ENCODE measurements around the gene ADGRF1.
"Not testable (repeated sequence)": the region's sequence is repeated elsewhere in the genome, so short reads cannot be mapped to it uniquely, and the experiment has no call there.

ADGRF1 gene

DNA sequence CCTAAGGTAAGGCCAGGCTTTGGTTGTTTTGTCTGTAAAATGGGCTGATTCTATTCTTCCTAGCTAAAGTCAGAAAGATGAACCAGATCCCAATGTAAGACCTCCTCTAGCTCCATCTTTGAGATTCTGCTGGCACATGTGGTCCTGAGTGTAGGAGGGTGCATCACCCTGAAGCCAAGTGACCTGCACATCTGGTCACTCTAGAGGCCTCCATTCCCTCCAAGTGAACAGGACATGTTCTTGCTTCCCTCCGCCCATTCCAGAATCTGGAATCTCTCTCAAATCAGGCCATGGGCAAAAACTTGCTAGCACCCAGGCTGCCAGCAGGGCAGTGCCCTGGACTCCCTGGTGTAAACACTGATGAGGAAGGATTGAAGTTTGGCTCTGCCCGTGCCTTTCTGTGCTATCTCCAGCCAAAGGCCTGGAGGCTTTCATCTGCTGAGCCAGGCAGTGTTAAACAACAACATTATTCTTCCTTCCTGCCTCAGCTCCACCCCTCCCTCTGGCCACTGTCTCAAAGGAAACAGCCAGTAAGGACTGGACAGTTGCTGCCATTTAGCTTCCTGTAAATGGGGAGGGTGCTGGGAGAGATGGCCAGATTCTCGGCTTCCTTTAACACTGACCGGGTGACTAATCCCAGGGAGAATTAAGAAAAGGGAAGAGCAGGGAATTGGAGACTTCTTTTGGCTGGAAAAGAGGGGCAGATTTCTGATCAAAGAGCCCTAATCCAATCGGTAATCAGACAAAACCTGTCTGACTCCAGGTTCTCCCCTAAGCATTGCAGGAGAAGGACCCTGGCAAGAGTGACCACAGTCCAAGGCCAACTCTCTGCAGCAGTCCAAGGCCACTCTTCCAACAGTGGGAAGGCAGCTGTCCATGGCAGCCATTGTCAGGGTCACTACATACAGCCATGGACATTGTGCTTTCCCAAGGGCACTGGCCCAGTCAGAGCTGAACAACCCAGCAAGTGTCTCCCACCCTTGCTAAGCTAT is 19.5 kb upstream of the ADGRF1 start:
- peak in 10 of 14 donors; percentile 13 to 72 (median 44) for DNase-seq

DNA sequence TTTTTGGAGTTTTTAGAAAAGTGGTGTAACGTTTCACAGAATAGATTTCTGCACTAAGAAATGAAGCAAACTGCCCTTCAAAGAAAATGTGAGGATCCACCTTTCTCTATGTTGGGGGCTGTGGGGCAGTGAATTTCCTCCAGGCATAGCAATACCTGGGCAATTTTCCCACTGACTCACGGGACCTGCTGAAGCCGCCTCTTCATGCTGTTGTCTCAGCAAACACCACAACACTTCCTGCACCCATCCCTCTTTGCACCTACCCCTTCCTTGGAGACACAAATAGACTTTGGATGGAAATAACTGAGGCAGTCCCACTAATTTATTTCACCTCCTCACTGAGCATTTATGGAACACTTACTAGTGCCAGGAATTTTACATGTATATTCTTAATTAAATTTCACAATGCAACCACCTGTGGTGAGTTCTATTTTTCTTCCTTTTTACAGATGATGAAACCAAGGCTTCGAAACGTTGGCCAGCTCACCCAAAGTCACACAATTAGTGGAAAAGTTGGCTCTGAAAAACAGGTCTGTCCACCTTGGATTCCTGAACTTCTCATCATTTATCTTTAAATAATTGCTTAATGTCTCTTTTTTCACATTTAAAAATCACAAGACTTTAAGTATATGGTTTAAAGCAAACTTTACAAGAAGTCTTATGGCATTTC is 17.2 kb upstream of the ADGRF1 start:
- DNase-seq, result no peak

DNA sequence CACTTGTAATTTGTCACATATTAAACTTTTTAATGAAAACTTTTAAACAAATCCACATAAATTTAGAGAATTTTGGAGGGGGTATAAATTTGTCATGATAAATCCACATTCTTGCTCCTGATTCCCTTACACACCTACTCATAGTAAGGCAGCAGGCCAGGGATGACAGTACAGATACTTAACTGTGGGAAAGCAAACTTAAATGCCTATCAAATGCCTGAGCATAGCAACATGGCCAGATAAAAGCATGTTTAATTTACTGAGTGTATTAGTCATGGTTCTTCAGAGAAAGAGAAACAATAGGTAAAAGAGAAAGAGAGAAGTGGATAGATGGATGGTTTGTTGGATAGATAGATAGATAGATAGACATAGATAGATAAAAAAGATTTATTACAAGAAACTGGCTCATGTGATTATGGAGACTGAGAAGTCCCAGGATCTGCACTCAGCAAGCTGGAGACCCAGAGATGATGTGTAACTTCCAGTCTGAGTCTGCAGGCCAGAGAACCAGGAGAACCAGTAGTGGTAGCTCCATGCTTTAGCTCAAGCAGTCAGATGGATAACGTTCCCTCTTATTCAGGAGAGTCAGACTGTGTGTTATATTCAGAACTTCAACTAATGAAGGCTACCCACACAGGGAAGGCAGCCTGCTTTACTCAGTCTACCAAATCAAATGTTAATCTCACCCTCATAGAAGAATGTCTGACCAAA is 15.9 kb upstream of the ADGRF1 start:
- DNase-seq, result no peak

DNA sequence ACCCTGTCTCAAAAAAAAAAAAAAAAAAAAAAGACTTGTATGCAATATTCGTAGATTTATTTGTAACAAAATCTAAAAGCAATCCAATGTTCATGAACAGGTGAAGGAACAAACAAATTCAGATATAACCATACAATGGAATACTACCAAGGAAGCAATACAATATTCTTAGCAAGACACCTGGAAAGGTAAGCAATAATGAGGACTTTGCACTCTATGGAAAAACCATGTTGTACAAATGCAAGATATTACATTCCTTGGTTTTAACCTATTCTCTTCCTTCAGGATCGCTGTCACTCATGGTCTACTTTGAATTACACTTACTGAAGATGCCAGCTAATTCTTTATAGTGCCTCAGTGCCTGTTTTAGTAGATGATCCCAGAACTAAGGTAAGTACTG is 14.7 kb upstream of the ADGRF1 start:
- no peak for DNase-seq

DNA sequence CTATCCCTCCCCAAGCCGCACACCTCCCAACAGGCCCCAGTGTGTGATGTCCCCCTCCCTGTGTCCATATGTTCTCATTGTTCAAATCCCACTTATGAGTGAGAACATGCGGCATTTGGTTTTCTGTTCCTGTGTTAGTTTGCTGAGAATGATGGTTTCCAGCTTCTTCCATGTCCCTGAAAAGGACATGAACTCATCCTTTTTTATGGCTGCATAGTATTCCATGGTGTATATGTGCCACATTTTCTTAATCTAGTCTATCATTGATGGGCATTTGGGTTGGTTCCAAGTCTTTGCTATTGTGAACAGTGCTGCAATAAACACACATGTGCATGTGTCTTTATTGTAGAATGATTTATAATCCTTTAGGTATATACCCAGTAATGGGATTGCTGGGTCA is 12.2 kb upstream of the ADGRF1 start:
- not testable (repeated sequence) for DNase-seq

DNA sequence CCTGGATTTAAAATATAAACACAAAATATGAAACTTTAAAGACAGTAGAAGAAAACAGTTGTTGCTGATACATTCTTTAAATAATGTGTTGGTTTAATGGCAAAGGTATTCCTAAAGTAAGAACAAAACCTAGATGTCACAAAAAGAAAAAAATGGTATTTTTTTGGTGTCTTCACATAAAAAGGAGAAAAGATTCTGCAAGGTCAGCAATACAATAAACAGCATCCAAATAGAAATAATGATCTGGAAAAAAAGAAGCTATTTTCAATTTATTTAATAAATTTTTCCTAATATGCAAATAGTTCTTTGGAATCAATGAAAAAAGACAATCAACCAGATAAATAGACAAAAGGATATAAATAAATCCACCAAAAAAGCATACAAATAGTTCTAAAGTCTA is 6.5 kb upstream of the ADGRF1 start:
- DNase-seq, result no peak

DNA sequence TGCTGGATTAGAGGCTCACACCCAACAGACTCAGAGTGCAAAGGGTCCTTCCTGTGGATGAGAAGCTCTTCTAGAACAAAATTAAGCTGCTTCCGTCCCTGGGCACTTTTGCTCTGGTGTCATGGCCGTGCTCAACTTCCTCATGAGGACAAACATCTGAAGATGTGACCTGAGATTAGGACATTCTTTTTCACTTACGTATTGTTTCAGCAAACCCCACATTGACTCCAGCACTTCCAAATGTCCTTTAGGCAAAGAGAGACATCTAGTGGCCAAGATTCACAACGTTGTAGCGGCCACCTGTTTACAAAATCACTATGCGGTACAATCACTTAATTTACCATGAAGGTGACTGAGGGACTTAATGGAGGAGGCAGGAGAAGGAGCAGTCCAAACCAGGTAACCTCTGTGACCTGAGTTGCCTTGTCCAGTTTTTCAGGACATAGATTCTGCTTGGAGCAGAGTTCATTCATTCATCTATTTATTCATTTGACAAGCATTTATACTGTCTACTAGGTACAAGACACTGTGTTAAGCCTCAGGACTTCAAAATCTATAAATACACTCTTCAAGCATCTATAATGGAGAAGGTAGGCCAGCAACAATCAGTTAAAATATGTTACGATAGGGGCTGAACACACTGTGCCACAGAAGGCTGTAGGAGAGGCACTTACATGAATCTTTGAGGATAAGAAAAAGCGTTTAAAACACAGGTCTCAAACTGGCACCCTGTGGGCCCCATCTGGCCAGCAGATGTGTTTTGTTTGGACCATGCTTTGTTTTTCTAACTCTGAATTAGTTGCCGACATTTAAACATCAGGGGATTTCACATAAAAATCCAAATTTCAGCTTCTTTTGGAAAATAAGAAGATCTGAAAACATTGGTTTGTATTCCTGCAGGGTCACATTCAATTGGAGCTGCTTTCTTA is 5.6 kb upstream of the ADGRF1 start:
- peak in 11 of 14 donors; percentile 4 to 35 (median 14) for DNase-seq

DNA sequence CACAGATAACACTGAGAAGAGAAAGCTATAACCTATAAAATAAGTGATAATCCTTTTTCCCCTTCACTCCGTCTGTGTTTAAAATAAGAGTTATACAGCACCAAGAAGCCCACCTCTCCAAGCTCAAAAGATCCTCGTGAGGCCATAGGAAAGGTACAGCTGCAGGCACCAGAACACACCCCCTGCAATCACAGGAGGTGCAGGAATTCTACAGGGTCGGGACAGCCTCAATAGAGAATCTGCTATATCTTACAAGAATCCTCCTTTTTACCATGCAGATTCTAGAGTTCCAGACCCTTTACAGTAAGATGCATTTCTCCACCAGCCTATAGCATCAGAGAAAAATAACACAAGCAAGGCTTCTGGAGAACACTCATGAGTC is 5.0 kb upstream of the ADGRF1 start:
- no peak for DNase-seq

DNA sequence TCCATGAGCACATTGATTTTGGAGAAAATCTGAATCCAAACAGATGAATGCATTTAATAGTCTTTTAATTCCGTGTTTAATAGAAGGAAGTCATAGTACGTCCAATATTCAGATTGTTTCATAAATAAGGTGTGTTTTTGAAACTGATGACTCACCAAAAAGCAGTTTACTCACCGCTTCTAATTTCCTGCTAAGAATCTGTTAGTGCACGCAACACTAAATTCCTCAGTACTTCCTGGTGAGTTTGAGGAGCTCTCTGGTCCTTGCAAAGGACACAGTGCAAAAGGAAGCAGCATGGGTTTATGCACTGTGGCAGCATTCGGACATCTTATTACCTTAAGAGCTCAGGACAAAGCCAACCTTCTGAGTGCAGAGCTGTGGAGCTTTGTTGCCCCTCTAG is 2.3 kb upstream of the ADGRF1 start:
- no peak for DNase-seq

DNA sequence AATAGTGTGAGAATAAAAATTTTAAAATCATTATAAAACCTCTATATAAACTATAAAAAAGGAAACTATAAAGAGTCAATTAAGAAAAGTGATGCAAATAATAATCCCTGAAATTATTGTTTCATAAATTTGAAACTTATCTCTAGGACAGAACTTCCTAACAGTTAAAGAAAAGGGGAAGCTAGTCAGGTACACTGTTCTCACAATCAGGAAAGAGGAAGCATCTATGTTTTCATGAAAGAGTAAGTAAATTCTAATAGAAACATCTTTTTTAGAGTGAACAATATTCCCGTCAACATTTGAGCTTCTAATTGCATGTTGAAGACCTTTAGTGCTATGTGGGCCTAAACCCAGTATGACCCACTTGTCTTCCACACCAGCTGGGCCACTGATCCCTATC is 1.2 kb upstream of the ADGRF1 start:
- DNase-seq, result no peak

DNA sequence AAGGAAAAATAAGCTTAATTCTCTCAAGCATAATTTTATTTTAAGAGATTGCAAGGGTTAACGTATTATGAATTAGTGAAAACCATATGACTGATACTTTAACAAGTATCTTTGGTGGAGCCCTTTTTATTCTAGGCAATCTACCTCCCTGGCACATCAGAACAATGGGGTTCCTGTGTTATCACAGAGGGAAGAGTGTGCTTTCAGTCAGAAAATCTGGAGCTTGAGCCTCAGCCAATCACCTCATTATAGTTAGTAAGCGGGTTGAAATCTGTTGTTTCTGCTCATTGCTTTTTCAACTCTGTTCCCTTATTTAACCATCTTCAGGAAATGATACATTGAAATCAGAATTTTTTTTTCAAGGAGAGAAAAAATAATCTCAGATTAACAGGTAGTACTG is 391 bp downstream of the ADGRF1 start:
- peak in 1 of 14 donors; percentile 45 for DNase-seq

DNA sequence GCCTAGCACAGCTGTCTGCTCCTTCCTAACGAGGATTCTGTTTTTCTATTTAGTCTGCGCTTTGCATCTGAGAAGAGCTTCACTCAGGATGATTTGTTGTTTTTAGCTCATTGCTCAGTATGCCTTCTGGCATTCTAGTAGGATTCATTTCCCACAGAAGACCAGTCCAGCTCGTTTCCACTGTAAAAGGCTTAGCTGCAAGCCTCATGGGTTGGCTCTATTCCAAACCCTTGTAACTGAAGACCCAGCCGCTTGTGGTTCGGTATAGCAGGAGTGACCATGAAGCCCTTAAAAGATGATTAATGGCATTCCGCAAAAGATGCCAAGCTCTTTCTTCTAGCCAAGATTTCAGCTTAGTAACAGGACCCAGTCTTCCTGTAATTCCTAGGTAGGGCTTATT is 7.2 kb downstream of the ADGRF1 start:
- DNase-seq, result peak in 1 of 14 donors; percentile 78

DNA sequence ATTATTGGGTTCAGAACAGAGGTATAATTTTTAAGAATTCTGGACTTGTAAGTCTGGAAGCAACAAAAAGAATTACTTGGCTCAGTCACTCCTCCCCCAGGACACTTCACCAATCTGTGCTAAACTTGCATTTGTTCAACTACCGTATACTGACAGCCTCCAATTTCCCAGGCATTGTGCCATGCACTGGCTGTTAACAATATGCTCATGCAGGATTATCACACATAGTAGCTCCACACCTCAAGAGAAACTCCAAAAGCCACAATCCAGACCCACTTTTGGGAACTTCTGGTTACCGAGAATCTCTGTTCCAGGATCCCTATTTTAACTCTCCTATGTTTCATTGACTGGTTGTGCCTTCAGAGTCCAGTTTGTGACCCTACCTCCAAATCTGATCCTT is 7.7 kb downstream of the ADGRF1 start:
- DNase-seq, result peak in 2 of 14 donors; percentile 9 to 78

DNA sequence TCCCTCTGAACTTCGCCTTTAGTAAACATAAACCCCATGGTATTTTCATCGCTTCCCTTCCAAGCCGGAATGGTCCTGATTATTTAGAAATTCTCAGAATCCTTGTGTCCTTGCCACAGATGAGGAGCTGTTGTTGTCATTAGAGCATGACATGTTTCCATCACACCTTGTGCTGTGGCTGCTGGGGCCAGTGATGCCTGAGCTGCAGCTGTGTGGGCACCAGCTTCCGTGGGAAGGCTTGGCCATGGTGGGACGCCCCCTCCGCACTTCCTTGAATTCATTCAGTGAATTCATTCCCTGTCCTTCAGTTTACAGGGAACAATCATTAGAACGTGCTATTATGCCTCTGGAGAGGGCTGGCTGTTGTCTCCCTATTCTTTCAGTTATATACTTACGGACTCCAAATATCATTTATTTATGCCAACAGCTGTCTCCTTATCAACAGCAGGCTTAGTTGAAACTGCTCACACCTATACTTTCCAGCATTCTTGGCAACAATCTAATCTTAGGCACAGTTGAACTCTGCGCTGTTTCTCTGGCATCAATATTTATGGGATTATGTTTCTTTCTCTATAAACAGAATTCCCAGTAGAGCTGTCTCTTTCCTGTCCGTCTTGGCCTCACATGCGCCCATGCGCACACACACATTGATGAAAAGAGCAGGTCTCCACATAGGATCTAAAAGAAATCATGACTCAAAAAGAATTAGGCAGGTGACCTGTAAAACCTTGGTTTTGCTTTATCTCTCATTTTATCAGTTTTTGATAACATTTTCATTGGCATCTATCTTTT is 9.0 kb downstream of the ADGRF1 start:
- DNase-seq, result no peak

DNA sequence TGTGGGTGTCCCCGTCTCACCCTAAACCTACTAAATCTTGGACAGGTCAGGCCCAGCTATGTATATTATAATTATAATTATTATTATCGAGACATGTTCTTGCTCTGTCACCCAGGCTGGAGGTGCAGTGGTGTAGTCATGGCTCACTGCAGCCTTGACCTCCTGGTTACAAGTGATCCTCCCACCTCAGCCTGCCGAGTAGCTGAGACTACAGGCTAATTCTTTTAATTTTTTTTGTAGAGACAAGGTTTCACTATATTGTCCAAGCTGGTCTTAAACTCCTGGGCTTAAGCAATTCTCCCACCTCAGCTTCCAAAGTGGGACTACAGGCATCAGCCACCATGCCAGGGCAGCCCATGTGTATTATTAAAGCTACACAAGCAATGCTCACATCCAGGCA is 10.5 kb downstream of the ADGRF1 start:
- no peak for DNase-seq

DNA sequence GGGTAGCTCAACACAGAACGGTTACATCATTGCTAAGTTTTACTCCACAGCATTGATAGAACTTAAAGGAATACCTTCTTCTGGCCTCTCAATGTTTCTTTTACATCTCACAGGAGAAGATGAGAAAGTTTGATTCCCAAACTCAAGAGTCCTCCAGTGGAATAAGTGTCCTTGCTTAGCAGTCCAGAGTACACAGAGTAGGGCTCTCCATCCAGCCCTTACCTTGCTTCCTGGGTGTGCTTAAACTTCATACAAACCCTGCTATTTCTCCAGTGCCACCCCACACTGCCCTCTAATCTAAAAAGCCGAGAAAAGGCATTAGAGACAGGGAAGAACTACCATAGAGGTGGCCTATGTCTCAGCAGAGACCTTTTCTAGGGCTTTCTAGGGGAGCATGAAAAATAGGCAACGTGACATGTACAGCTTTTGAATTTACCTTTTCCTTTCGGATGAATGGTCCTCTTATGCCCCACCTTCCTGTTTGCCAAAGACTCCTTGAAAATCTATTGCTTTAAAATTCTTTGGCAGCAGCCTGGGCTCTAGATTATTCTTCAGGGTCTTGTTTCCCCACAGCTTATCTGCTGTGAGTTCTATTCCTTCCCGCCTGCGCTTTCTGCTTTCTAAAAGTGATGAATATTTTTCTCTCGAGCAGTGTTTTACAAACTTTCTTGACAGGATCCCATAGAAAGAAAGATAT is 12.1 kb downstream of the ADGRF1 start:
- no peak for DNase-seq

DNA sequence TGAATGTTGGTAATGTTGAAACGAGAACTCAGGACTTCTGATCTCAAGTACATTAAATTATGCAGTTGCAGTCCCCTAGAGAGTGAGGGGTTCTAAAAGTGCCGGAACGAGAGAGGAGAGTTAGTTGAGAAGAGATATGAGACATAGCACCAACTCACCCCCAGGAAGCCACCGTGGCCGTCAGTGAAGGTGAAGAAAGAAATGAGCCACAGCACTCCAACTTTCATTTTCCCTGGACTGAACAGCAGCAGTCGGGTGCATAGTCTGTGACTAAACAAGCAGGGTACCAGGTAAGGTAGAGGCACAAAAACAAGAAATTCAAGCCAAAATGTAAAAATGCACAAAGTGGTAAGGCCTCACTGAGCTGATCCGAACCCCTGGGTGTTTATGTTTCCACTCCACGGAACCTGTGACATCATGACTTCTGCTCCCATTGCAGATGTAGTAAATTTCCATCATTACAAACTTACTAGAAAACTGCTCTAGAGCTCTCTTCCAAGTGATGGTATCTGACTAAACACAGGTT is 13.2 kb downstream of the ADGRF1 start:
- DNase-seq, result no peak

DNA sequence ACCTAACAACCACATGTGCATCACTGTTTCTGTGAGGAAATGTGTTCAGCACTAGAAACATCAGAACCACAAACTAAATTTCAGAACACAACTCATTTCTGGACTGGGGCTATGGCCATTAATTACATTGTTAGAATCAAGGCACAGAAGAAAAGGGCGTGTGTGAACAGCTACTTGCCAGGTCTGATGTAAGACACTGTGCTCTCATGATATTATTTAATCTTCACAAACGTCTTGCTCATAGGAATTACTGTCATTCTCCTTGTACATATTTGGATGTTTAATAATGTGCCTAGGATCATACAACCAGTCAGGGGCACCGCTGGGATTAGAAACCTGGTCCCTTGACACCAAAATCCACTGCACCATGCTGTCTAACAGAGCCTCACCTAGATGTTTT is 14.8 kb downstream of the ADGRF1 start:
- no peak for DNase-seq

DNA sequence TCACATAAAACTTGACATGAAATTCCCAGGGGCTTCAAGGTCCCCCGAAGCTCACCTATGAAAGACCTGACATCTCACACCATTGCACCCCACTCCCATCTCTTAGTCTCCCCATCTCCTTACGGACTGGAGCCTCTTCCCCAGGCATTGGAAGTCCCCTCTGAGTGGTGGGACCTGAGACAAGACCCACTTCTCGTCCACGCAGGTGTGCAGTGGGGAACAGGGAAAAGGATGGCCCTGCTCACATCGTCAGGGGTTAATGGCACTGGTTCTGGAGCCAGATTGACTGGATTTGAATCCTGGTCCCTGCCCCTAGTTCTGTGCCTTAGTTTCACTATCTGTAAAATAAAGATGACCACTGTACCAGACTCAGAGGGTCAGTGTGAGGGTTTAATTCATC is 15.5 kb downstream of the ADGRF1 start:
- DNase-seq, result no peak

DNA sequence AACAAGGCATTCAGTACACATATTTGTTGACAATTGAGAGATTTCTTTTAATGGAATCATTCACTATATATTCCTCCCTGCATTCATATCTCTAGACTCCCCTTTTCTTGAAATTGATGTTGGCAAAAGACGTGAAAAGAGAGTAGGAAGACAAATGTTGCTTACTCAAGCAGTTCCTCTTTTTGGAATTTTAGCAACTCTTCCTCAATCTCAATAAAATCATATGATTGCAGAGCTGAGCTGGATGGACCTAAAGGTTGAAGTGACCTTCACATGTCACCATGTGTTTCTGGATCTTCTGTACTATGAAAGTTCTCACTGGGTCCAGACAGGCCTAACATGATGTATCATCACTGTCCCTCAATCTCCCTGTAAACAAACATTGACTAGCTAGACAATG is 18.6 kb downstream of the ADGRF1 start:
- DNase-seq, result no peak

Measured in C1 segment of cervical spinal cord (tissue), 14 donors.